ENCODE results near the gene OGA.

DNA sequence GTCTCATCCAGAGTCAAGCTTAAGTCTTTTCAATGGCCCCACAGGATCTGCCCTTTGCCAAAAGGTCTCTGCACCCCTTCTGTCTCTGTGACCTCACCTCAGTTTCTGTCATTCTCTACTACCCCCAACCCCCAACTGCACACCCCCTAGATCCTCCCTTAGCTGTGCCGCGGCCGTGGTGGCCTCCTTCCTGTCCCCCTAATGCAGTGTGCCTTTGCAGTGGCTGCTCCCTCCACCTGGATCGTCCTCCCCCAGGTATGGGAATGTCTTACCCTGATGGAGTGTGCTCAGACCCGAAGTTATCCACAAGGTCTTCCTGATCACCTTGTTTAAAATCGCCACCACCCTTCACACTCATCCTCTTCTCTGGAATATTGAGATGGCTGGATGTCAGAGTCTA, 51.9 kb downstream of the OGA start:
- no peak for TF ChIP-seq CTCF (IDR thresholded peaks at IDR 0.05)
- no peak for TF ChIP-seq EZH2 (IDR thresholded peaks at IDR 0.05)

Measured in neural progenitor cell (in vitro differentiated cells).